ENCODE measurements around the gene TGM1. TPM values are rescaled to one million over a fixed set of nuclear protein-coding genes. Genes with fewer than 3 reads are reported as not detected.

Gene TGM1
- total RNA-seq, 1 experiment from 2014 or later, result 2.9 TPM

- no peak overlapping the region for H2BK20ac ChIP-seq (ENCODE audit: low read depth, low read length, poor library complexity, severe bottlenecking)
- H3K14ac ChIP-seq (ENCODE audit: insufficient read depth, low read length), result no peak overlapping the region
- no peak overlapping the region for H3T11ph ChIP-seq (ENCODE audit: low read length)
- no peaks in the 10 kb centered on the region for H3K79me1 ChIP-seq (ENCODE audit: insufficient read depth, low read depth, low read length, poor library complexity, severe bottlenecking)
- H3K4me2 ChIP-seq (ENCODE audit: insufficient read depth, insufficient read length, low read length), result no peak overlapping the region
- H4K8ac ChIP-seq (replicated peaks; ENCODE audit: insufficient read length, low read depth, low read length), result no peak overlapping the region
- no peak overlapping the region for H2BK5ac ChIP-seq (ENCODE audit: insufficient read length, low read length)
- Mint-ChIP-seq H3K36me3 (ENCODE audit: insufficient read depth in 1 of 3, low read depth in 3 of 3) (peaks cover 0 to 7% (median under 1%) of the 10 kb centered on the region in 3 experiments; a peak in 2 of 7 replicates), H3K27me3 (ENCODE audit: low read depth) (no peaks in the 10 kb centered on the region), H3K27ac (no peak overlapping the region), H3K4me3 (no peak overlapping the region), H3K9me3 (no peaks in the 10 kb centered on the region), H3K4me1 (peaks cover 2% of the 10 kb centered on the region in 2 experiments; a peak in 1 of 4 replicates)
- DNase-seq, result no peak
- no peak overlapping the region for H2BK12ac ChIP-seq (ENCODE audit: insufficient read length, low read depth, low read length)
- no peak overlapping the region for H3K9ac ChIP-seq (ENCODE audit: extremely low read depth, insufficient read length, low read length)
- no peaks in the 10 kb centered on the region for H3K79me2 ChIP-seq (ENCODE audit: insufficient read depth, low read length)
- no peak overlapping the region for H3K18ac ChIP-seq (ENCODE audit: insufficient read length, low read depth, low read length)
- no peaks in the 10 kb centered on the region for H3K9me3 ChIP-seq (ENCODE audit: control insufficient read depth, low read depth, low read length)
- no peak overlapping the region for H2BK15ac ChIP-seq (ENCODE audit: low read depth, low read length)
- H2BK120ac ChIP-seq (ENCODE audit: low read depth, low read length, poor library complexity, severe bottlenecking), result no peak overlapping the region
- H3K27ac ChIP-seq (ENCODE audit: insufficient read length, low read depth, low read length), result no peak overlapping the region
- TF ChIP-seq CTCF (conservative IDR thresholded peaks at IDR 0.05), result no peak
- no peak overlapping the region for H4K5ac ChIP-seq (ENCODE audit: insufficient read length, low read depth, low read length)
- H3K27me3 ChIP-seq (ENCODE audit: insufficient read depth, low read length), result no peaks in the 10 kb centered on the region
- no peak overlapping the region for H2AFZ ChIP-seq (ENCODE audit: low read length)
- H3K23ac ChIP-seq (ENCODE audit: insufficient read length, low read depth, low read length), result no peak overlapping the region
- H3K23me2 ChIP-seq (ENCODE audit: insufficient read length, low read depth, low read length, poor library complexity, severe bottlenecking), result no peaks in the 10 kb centered on the region
- no peak overlapping the region for H3K4ac ChIP-seq (ENCODE audit: low read depth, low read length)
- H3K4me1 ChIP-seq (ENCODE audit: insufficient read depth, low read length), result no peaks in the 10 kb centered on the region
- H4K20me1 ChIP-seq (ENCODE audit: control insufficient read depth, insufficient read depth, insufficient read length), result no peaks in the 10 kb centered on the region
- no CpG with 5 or more reads among the region's 4 CpGs for WGBS (ENCODE audit: extremely low coverage, insufficient read length, low lambda C conversion rate)
- H4K91ac ChIP-seq (ENCODE audit: insufficient read length, low read depth, low read length), result no peak overlapping the region
- H3K56ac ChIP-seq (ENCODE audit: insufficient read length, low read depth, low read length), result no peak overlapping the region
- no peak overlapping the region for H2AK5ac ChIP-seq (ENCODE audit: insufficient read length, low read length)
These were observed 22.4 kb upstream of the TGM1 start for GRCh38 chr14:24285351-24285750.
